ENCODE data around the gene PTPRG.
"Not testable (repeated sequence)": the region's sequence is repeated elsewhere in the genome, so short reads cannot be mapped to it uniquely, and the experiment has no call there.

PTPRG gene

DNA sequence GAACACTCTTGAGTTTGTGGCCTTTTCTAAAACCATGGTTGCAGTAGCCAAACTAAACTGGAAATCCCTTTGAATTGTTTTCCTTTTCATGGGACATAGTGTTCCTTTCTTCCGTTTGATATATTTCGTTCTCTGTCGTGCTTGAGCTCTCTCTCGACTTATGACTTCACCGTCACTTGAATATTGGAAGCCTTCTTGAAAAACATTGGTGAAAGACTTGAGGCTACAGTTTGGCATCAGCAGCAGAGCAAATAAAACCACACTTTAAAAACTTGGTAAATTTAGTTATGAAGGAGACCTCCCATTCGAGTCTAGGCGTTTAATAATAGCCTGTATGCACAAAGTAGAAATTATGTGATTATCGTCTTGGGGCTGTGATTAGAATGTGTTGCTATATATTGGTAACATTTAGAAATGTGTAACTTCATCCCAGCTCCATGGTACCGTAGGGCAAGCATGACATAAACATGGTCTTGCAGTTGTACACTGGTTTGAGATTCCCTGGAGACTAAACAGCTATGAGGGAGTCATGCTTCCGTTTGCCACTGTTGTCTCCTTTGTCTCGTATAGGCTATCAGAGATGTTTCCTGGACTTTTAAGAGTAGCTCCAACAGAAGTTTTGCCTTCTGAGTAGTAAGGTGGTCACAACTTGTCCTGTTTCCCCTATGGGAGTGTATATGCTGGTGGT lies 122.3 kb downstream of the PTPRG start:
- Mint-ChIP-seq H3K4me1 (no peaks in the 10 kb centered on the region), H3K27ac (no peak overlapping the region), H3K36me3 (no peaks in the 10 kb centered on the region), H3K27me3 (no peaks in the 10 kb centered on the region), H3K4me3 (no peak overlapping the region), H3K9me3 (no peaks in the 10 kb centered on the region)
- ATAC-seq: no peak

DNA sequence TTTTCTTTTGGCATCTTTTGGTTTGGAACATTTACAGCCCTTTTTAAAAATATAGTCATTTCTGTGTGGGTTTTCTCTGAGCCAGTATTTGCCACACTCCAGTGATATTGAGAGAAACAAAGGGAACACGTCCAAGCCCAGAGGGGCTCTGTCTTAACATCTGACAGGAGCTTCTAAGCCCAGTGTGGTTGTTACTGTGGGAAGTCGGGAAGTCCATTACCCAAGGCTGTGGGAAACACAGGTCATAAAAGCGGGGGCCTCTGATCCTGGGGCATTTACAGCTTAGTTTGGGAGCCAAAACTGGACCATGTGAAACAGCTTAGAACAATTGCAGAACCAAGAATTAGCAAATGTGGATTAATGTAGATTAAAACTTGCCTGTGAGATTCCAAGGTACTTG lies 123.0 kb downstream of the PTPRG start:
- Mint-ChIP-seq H3K36me3 (no peaks in the 10 kb centered on the region), H3K4me3 (no peak overlapping the region), H3K27me3 (no peaks in the 10 kb centered on the region), H3K9me3 (no peaks in the 10 kb centered on the region), H3K27ac (no peak overlapping the region), H3K4me1 (no peaks in the 10 kb centered on the region)
- ATAC-seq: no peak

DNA sequence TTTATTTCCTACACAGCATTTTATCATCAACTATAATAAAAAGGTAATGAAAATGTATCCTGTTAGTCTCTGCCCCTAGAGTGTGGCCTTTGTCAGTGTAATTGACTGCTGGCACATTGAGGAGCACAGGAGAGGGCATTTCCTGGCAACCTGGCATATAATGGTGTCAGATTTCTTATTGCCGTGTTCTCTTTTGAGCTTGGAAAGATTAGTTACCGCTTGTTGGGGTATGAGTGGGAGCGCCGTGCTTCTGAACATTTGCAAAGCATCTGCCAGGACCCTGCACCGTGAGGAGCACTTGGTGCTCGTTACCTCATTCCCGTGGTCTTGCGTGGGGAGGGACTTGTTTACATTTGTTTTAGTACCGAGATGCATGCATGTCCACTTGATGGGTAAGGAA lies 124.4 kb downstream of the PTPRG start:
- Mint-ChIP-seq H3K4me3 (no peak overlapping the region), H3K27ac (no peak overlapping the region), H3K36me3 (no peaks in the 10 kb centered on the region), H3K4me1 (no peaks in the 10 kb centered on the region), H3K27me3 (no peaks in the 10 kb centered on the region), H3K9me3 (no peaks in the 10 kb centered on the region)
- ATAC-seq: no peak

DNA sequence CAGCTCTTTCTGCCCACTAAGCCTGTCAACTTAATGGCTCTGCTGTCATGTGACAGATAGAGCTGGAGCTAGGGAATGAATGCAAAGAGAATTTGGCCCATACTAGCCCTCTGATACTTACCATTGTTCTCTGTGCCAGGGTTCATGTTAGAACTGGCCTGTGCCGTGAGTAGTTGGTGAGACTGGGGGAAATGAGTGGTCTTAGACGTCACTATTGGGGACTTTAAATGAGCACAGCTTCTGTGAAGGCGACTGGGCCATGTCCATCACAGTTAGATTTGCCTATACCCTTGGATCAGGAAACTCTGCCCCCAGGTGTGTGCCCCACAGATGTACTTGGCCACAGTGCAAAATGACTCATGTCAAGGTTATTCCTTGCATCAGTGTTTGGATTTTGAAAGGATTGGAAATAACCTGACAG lies 124.9 kb downstream of the PTPRG start:
- Mint-ChIP-seq H3K27ac (no peak overlapping the region), H3K9me3 (no peaks in the 10 kb centered on the region), H3K27me3 (no peaks in the 10 kb centered on the region), H3K4me1 (no peaks in the 10 kb centered on the region), H3K4me3 (no peak overlapping the region), H3K36me3 (no peaks in the 10 kb centered on the region)
- ATAC-seq: no peak

DNA sequence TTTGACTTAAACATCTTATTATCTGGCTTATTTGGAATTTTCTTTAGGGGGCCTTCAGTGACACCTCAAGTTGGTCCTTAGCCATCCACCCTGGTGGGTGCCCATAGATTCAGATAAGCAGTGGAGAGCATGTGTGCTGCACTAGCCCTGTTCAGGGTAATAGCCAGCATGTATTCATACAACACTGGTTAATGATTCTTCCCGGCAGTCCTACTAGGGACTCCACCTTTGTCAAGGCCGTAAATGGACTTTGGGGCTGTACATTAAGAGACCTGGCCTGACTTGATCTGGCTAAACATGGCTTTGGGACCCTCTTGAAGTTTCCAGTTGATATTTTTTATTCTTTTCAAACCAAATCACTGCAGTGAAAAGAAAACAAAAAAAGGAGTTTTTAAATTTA lies 125.8 kb downstream of the PTPRG start:
- no peak overlapping the region for H3K4me3 Mint-ChIP-seq
- H3K36me3 Mint-ChIP-seq: no peaks in the 10 kb centered on the region
- H3K27ac Mint-ChIP-seq: no peak overlapping the region
- no peaks in the 10 kb centered on the region for H3K9me3 Mint-ChIP-seq
- no peaks in the 10 kb centered on the region for H3K4me1 Mint-ChIP-seq
- ATAC-seq: no peak
- H3K27me3 Mint-ChIP-seq: no peaks in the 10 kb centered on the region

DNA sequence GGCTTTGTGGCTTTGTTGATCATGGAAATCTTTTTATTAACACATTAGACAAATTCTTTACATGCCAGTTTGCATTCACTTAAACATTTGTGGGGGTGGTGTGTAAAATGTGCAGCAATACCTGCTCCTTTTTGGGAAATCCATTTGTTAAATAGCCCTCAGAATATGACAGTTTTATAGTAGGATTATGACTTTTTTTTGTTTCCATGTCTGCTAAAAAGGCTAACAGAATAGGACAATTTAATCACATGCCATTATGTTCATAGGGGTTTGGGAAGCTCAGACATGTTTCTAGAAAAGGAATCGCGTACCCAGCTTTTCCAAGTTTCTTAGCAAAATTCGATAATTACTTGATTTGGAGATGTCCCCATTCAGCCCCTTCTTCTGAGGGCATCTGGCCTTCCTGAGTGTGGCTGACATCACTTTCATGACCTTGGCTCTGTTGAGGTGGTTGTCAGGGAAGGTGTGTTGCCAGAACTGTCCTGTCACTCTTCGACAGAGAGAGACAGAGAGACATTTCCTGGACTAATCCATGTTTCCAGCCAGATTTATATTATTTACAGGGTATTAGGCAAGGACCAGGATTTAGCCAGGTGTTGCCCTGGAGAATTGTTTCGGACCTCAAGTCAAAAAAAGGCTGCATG lies 126.4 kb downstream of the PTPRG start:
- no peak for ATAC-seq
- no peaks in the 10 kb centered on the region for H3K27me3 Mint-ChIP-seq
- no peaks in the 10 kb centered on the region for H3K9me3 Mint-ChIP-seq
- H3K36me3 Mint-ChIP-seq: no peaks in the 10 kb centered on the region
- H3K27ac Mint-ChIP-seq: no peak overlapping the region
- H3K4me3 Mint-ChIP-seq: no peak overlapping the region
- no peaks in the 10 kb centered on the region for H3K4me1 Mint-ChIP-seq

DNA sequence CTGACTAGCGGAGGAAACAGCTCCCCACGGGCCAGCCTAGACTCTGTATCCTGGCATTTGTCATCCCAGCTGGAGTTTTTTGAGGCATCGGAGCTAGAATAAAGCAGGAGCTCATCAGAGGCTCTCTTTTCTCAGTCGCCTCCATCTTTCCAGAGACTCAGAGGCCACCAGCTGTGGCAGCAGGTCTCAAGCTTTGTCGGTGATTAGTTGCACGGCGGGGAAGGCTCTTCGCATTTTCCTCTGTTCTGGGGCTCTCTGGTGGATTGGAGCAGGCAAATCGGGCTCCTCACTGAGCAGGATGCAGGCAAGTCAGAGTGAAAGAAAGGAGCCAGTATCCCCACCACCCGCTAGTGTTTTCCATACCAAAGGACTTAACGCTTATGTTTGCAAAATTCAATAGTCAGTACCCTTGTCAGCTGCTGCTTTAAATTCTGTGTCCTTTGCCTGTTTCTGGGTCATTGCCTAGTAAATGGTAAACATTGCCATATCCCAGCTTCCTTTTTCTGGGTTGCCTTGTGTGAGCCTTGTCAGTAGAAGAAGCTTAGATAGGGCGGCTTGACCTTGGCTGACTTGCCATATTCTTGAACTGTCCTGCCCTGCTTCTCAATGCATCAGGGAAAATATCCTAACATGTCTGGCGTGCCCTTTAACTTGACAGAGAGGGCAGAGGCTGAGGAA lies 127.1 kb downstream of the PTPRG start:
- H3K27ac Mint-ChIP-seq: no peak overlapping the region
- no peaks in the 10 kb centered on the region for H3K9me3 Mint-ChIP-seq
- ATAC-seq: no peak
- H3K4me3 Mint-ChIP-seq: no peak overlapping the region
- H3K36me3 Mint-ChIP-seq: no peaks in the 10 kb centered on the region
- no peaks in the 10 kb centered on the region for H3K27me3 Mint-ChIP-seq
- no peaks in the 10 kb centered on the region for H3K4me1 Mint-ChIP-seq

DNA sequence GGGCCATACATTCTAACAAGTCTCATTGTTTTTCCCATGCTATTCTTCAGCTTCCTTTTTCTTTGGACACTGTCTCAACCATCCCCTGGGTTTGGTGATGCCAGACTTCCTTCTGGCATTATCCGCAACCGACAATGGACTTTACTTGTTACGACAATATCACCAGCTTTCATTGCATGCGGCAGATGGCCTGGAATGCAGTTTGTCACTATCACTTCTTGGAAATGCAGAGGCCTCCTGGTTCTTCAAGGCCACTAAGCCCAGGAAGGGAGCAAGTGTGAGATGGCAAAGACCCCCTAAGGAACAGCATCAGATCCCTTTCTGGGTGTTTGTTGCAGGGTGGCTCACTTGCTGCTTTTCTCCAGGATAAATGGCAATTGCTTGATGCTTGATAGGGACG lies 128.6 kb downstream of the PTPRG start:
- Mint-ChIP-seq H3K36me3 (no peaks in the 10 kb centered on the region), H3K27me3 (no peaks in the 10 kb centered on the region), H3K4me1 (no peaks in the 10 kb centered on the region), H3K9me3 (no peaks in the 10 kb centered on the region), H3K4me3 (no peak overlapping the region), H3K27ac (no peak overlapping the region)
- ATAC-seq: no peak

DNA sequence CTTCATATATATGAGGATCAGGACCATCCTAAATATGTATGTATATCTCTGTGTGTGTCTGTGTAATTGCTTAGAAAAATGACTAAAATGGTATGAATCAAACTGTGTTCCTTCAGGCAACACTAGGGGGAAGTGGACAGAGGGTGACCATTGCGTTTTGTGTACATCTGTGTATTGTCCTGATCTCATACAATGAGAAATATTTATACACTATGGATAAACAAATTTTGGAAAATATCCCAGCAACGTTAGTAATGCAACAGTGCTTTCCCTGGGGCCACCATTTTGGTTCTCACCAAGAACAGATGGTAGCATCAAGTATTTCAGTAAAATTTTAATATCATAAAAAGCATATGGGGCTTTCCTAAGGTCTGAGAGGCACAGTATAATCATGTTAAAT lies 130.1 kb downstream of the PTPRG start:
- Mint-ChIP-seq H3K4me3 (no peak overlapping the region), H3K9me3 (no peaks in the 10 kb centered on the region), H3K4me1 (no peaks in the 10 kb centered on the region), H3K27ac (no peak overlapping the region), H3K27me3 (no peaks in the 10 kb centered on the region), H3K36me3 (no peaks in the 10 kb centered on the region)
- no peak for ATAC-seq

DNA sequence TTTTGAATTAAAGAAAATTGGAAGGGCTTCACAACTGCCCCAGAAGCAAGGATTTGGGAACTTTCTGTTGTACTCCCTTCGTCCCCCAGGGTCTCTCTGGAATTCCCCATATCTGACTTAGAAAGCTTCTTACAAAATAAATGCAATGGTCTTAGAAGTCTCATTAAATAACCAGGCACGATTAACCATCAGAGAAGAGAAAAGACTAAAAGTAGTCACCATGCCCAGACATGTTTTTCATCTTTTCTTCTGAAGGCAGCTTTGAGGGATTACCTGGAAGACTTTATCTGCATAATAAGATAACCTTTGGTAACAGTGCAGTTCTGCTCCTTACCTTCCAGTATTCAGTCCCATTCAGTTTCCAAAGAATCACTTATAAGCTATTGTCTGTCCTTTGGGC lies 135.9 kb downstream of the PTPRG start:
- Mint-ChIP-seq H3K4me1 (peaks cover 5% of the 10 kb centered on the region), H3K27me3 (no peaks in the 10 kb centered on the region), H3K4me3 (no peak overlapping the region), H3K9me3 (no peaks in the 10 kb centered on the region), H3K36me3 (no peaks in the 10 kb centered on the region), H3K27ac (no peak overlapping the region)
- ATAC-seq: no peak

DNA sequence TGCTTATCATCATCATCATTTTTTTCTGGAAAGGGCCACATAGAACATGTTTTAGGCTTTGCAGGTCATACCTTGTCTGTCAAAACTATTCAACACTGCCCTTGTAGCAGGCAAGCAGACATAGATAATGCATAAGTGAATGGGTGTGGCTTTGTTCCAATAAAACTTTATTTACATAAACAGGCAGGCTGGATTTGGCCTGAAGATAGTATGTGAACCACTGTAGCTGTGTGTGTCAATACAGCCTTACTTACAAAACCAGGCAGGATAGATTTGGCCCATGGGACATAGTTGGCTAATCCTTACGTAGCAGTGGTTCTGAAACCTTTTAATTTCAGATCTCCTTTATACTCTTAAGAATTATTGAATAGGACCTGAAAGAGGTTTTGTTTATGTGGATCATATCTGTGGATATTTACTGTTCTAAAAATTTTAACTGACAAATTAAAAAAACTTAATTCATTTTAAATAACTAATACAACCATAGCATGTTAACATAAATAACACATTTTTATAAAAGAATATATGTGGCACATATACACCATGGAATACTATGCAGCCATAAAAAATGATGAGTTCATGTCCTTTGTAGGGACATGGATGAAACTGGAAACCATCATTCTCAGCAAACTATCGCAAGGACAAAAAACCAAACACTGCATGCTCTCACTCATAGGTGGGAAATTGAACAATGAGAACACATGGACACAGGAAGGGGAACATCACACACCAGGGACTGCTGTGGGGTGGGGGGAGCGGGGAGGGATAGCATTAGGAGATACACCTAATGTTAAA lies 137.1 kb downstream of the PTPRG start:
- H3K4me3 Mint-ChIP-seq, H3K9me3 Mint-ChIP-seq, H3K27ac Mint-ChIP-seq, H3K27me3 Mint-ChIP-seq, H3K36me3 Mint-ChIP-seq, H3K4me1 Mint-ChIP-seq, ATAC-seq: not testable (repeated sequence)

DNA sequence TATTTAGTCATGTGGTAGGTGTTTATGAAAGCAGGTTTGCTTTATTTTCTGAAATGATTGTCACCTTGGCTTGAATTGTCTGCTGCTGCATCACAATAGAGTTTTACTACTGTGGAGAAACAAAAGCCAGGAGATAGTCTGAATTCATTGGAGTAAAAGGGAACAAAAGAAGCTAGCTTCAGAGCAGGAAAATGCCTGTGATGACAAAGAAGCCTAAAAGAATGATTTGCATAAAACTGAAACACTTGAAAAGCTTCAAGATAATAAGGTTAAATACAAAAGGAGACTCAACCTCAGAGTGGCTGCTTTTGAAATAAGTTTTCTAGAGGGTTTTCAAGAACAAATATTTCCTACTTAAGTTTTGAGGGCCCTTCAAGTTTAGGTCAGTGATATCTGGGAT lies 138.3 kb downstream of the PTPRG start:
- H3K4me1 Mint-ChIP-seq: peaks cover 5% of the 10 kb centered on the region
- H3K27me3 Mint-ChIP-seq: no peaks in the 10 kb centered on the region
- no peak overlapping the region for H3K27ac Mint-ChIP-seq
- no peaks in the 10 kb centered on the region for H3K9me3 Mint-ChIP-seq
- H3K4me3 Mint-ChIP-seq: no peak overlapping the region
- no peak for ATAC-seq
- H3K36me3 Mint-ChIP-seq: no peaks in the 10 kb centered on the region

DNA sequence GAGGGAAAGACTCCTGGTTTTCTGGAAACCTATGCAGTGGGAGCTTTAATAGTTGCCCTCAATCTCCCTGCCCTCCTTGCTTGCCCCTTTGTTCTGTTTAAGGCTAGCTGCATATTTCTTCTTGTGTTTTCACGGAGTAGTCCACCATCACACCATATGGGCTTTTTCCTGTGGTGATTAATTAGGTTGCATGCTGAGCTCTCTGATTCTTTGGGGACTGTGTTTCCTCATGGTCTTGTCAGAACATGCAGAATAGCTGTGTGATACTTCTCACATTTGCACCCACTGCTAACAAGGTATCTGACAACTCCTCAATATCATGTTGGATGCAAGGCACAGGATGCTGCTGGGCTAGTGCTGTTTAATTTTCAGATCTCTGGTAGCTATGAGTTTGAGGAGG lies 139.6 kb downstream of the PTPRG start:
- H3K36me3 Mint-ChIP-seq: no peaks in the 10 kb centered on the region
- peaks cover 5% of the 10 kb centered on the region for H3K4me1 Mint-ChIP-seq
- H3K27ac Mint-ChIP-seq: no peak overlapping the region

DNA sequence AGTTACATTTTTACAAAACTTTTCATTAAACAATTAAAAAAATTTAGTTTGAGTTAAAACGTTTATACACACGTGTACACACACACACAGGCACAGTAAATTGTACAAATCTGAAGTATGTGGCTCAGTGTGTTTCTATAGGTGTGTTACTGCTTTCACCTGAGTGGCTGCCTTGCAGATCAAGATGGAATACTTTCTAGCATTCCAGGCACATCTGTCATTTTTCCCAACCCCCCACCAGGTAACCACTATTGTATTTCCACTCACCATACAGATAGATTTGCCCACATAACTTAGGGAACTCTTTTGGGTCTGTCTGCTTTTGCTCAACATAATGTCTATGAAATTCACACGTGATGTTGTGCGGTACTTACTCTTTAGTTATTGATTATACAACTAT lies 141.1 kb downstream of the PTPRG start:
- no peaks in the 10 kb centered on the region for H3K27me3 Mint-ChIP-seq
- ATAC-seq: no peak
- no peaks in the 10 kb centered on the region for H3K36me3 Mint-ChIP-seq
- H3K9me3 Mint-ChIP-seq: no peaks in the 10 kb centered on the region
- H3K4me3 Mint-ChIP-seq: no peak overlapping the region
- H3K27ac Mint-ChIP-seq: no peak overlapping the region
- peaks cover 5% of the 10 kb centered on the region for H3K4me1 Mint-ChIP-seq

More for the DNA sequence above, 139.6 kb downstream of the PTPRG start:
- H3K27me3 Mint-ChIP-seq: no peaks in the 10 kb centered on the region
- ATAC-seq: no peak
- no peaks in the 10 kb centered on the region for H3K9me3 Mint-ChIP-seq
- H3K4me3 Mint-ChIP-seq: no peak overlapping the region

DNA sequence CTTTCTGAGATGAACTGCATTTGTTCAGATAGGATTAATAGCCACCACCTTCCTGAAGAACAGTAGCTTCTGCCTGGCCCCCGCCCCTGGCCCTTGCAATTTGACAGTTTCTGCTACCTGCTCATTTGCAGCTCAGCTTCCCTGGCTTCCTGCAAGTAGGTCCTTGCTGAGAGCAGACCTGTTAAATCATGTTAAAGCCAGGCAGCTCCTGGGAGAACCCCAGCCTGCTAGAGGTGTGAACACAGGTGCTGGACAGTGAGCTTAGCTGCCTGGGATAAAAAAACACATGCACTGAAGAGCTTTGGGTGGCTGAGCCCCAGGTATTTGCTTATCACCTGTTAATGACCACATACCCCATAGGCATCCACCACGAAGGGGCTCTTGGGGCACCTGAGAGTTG lies 143.4 kb downstream of the PTPRG start:
- H3K4me1 Mint-ChIP-seq: peaks cover under 1% of the 10 kb centered on the region
- no peaks in the 10 kb centered on the region for H3K27me3 Mint-ChIP-seq
- H3K36me3 Mint-ChIP-seq: no peaks in the 10 kb centered on the region
- H3K27ac Mint-ChIP-seq: no peak overlapping the region
- no peak overlapping the region for H3K4me3 Mint-ChIP-seq
- H3K9me3 Mint-ChIP-seq: no peaks in the 10 kb centered on the region
- no peak for ATAC-seq
